Endodermal cell (in vitro differentiated cells): Measurements from ENCODE around the gene COP1. TPM values are rescaled to one million over a fixed set of nuclear protein-coding genes. Genes with fewer than 3 reads are reported as not detected.
A peak's percentile ranks its signal among the peaks of the same experiment; 100 is the strongest.
"Not testable (repeated sequence)": the region's sequence is repeated elsewhere in the genome, so short reads cannot be mapped to it uniquely, and the experiment has no call there.

Experiments used
- DNase-seq: peaks from one replicate; pipeline ENCODE4 v3.0.0-alpha.2; 2017
- H3K27ac ChIP-seq: 2 replicates; pipeline ENCODE4 v1.5.1; 2013; ENCODE audit warnings: mild to moderate bottlenecking, low read depth, low read length, moderate library complexity
- H3K27me3 ChIP-seq: 2 replicates; pipeline ENCODE4 v1.6.1; 2013; ENCODE audit warnings: mild to moderate bottlenecking, low read length, moderate library complexity; ENCODE audit not compliant: insufficient read depth, control insufficient read depth, poor library complexity, severe bottlenecking
- H3K36me3 ChIP-seq: 2 replicates; pipeline ENCODE4 v1.7.0; 2013; ENCODE audit warnings: mild to moderate bottlenecking, low read length, moderate library complexity; ENCODE audit not compliant: control insufficient read depth, insufficient read depth
- H3K4me1 ChIP-seq: one replicate; pipeline ENCODE4 v1.7.0; 2013; ENCODE audit warnings: low read length; ENCODE audit not compliant: control insufficient read depth, insufficient read depth
- H3K4me3 ChIP-seq: 2 replicates; pipeline ENCODE4 v1.5.1; 2013; ENCODE audit warnings: mild to moderate bottlenecking, low read length, moderate library complexity
- H3K9ac ChIP-seq: 2 replicates; pipeline ENCODE4 v1.6.1; 2013; ENCODE audit warnings: mild to moderate bottlenecking, low read length, moderate library complexity; ENCODE audit not compliant: poor library complexity, severe bottlenecking; ENCODE audit errors: extremely low read depth
- H3K9me3 ChIP-seq: 2 replicates; pipeline ENCODE4 v1.6.1; 2013; ENCODE audit warnings: mild to moderate bottlenecking, low read length, moderate library complexity; ENCODE audit not compliant: control insufficient read depth
- H3K27ac Mint-ChIP-seq: 2 replicates; pipeline ENCODE4 v1.8.0; 2020; ENCODE audit warnings: mixed read lengths
- H3K27me3 Mint-ChIP-seq: 2 replicates; pipeline ENCODE4 v1.8.0; 2021; ENCODE audit warnings: mild to moderate bottlenecking, mixed read lengths; ENCODE audit not compliant: insufficient read depth
- H3K36me3 Mint-ChIP-seq: 2 replicates; pipeline ENCODE4 v1.8.0; 2020; ENCODE audit warnings: low read depth, mixed read lengths
- H3K4me1 Mint-ChIP-seq: 2 replicates; pipeline ENCODE4 v1.8.0; 2020; ENCODE audit warnings: mixed read lengths
- H3K4me3 Mint-ChIP-seq: 2 replicates; pipeline ENCODE4 v1.8.0; 2020; ENCODE audit warnings: mild to moderate bottlenecking, moderate library complexity, mixed read lengths
- H3K9me3 Mint-ChIP-seq: 2 replicates; pipeline ENCODE4 v1.8.0; 2020; ENCODE audit warnings: mild to moderate bottlenecking, mixed read lengths
- CTCF ChIP-seq: fragments of 200-600 bp; sonication (generic); conservative IDR thresholded peaks from 2 replicates; pipeline ENCODE4 v1.5.0; 2021; ENCODE audit warnings: antibody characterized with exemption, mild to moderate bottlenecking
- WGBS, 2 experiments: methylation state at CpG; one replicate each; pipeline versions ENCODE4 v1.1.5 to v1.1.7; 2013; ENCODE audit warnings: missing lambda C conversion rate in 2 of 2, mixed read lengths in 1 of 2; ENCODE audit not compliant: insufficient coverage in 1 of 2, insufficient read length in 1 of 2; 5-methylcytosine and 5-hydroxymethylcytosine counted together
- total RNA-seq, 2 donors: library from RNA; stranded (reverse); fragmentation: NEBNext Ultra II Directional in 1 of 2; extraction: Animal tissue kit (Norgen Biotek cat#: 25700) in 1 of 2; gene quantifications; 2 replicates in 1 of 2; 3 replicates in 1 of 2; pipeline ENCODE4 v1.2.1, GENCODE V29; 2021

Gene COP1
- total RNA-seq, 2 donors from 2014 or later: 70.1 to 70.6 TPM

- Mint-ChIP-seq H3K4me3 (peak overlapping the region; percentile 93), H3K36me3 (peaks cover 6% of the 10 kb centered on the region), H3K27ac (peak overlapping the region; percentile 35), H3K9me3 (no peaks in the 10 kb centered on the region), H3K4me1 (peaks cover 12% of the 10 kb centered on the region), H3K27me3 (no peaks in the 10 kb centered on the region)
- no peak for TF ChIP-seq CTCF
- Histone ChIP-seq H3K9ac (peak overlapping the region; percentile 75), H3K27ac (no peak overlapping the region), H3K27me3 (no peaks in the 10 kb centered on the region), H3K4me3 (peak overlapping the region; percentile 99), H3K36me3 (no peaks in the 10 kb centered on the region), H3K9me3 (no peaks in the 10 kb centered on the region), H3K4me1 (no peaks in the 10 kb centered on the region)
- no peak for DNase-seq
- 52 to 71% methylated on average over 3 to 5 of the region's 5 CpGs for WGBS, 2 experiments
These were observed 1.7 kb downstream of the COP1 start for GRCh38 chr1:176205332-176205914.

- H3K27ac Mint-ChIP-seq, H3K4me1 ChIP-seq, H3K27ac ChIP-seq, H3K27me3 Mint-ChIP-seq, H3K9ac ChIP-seq, DNase-seq, H3K27me3 ChIP-seq, H3K9me3 Mint-ChIP-seq, H3K9me3 ChIP-seq, H3K36me3 ChIP-seq, H3K36me3 Mint-ChIP-seq: not testable (repeated sequence)
- Mint-ChIP-seq H3K4me1 (peaks cover 12% of the 10 kb centered on the region), H3K4me3 (peak overlapping the region; percentile 93)
- WGBS, 2 experiments: 91 to 99% methylated on average over 7 to 9 of the region's 9 CpGs
- H3K4me3 ChIP-seq: peak overlapping the region; percentile 99
These were observed 2.4 kb downstream of the COP1 start for GRCh38 chr1:176204655-176205054.

GRCh38 chr1:176203735-176204134 is 3.4 kb downstream of the COP1 start:
- H3K27me3 ChIP-seq: no peaks in the 10 kb centered on the region
- H3K9me3 Mint-ChIP-seq: no peaks in the 10 kb centered on the region
- WGBS, 2 experiments: 93% methylated on average over 2 of the region's 4 CpGs
- H3K9me3 ChIP-seq: no peaks in the 10 kb centered on the region
- peaks cover 12% of the 10 kb centered on the region for H3K4me1 Mint-ChIP-seq
- no peak for DNase-seq
- H3K27ac ChIP-seq: no peak overlapping the region
- H3K9ac ChIP-seq: no peak overlapping the region
- H3K4me3 ChIP-seq: peak overlapping the region; percentile 34
- no peak overlapping the region for H3K4me3 Mint-ChIP-seq
- H3K4me1 ChIP-seq: no peaks in the 10 kb centered on the region
- H3K36me3 ChIP-seq: no peaks in the 10 kb centered on the region
- peaks cover 6% of the 10 kb centered on the region for H3K36me3 Mint-ChIP-seq
- no peaks in the 10 kb centered on the region for H3K27me3 Mint-ChIP-seq
- H3K27ac Mint-ChIP-seq: no peak overlapping the region
- TF ChIP-seq CTCF: no peak

GRCh38 chr1:176201568-176201967 is 5.5 kb downstream of the COP1 start:
- peaks cover 9% of the 10 kb centered on the region for H3K36me3 Mint-ChIP-seq
- H3K27me3 Mint-ChIP-seq: no peaks in the 10 kb centered on the region
- Histone ChIP-seq H3K4me1 (no peaks in the 10 kb centered on the region), H3K9me3 (no peaks in the 10 kb centered on the region), H3K9ac (no peak overlapping the region), H3K4me3 (no peak overlapping the region), H3K36me3 (no peaks in the 10 kb centered on the region), H3K27ac (no peak overlapping the region), H3K27me3 (no peaks in the 10 kb centered on the region)
- H3K27ac Mint-ChIP-seq: no peak overlapping the region
- DNase-seq: no peak
- no peak for TF ChIP-seq CTCF
- no peak overlapping the region for H3K4me3 Mint-ChIP-seq
- H3K9me3 Mint-ChIP-seq: no peaks in the 10 kb centered on the region
- peaks cover 14% of the 10 kb centered on the region for H3K4me1 Mint-ChIP-seq
